Adrenal gland (tissue), 5 donors: ENCODE results near the gene HCRTR1.

Experiments
- CTCF ChIP-seq, 6 experiments: fragments of 450-650 bp in 4 of 6; fragments of 200-600 bp in 2 of 6; sonication (generic) in 1 of 6; IDR thresholded peaks; 1 replicate in 5 of 6; 2 replicates in 1 of 6; pipeline versions ENCODE4 v1.5.1 to v1.8.0; 2016 to 2021; ENCODE audit warnings: antibody characterized with exemption in 6 of 6, mild to moderate bottlenecking in 2 of 6, moderate library complexity in 1 of 6
- POLR2A ChIP-seq, 2 donors: fragments of 450-650 bp; IDR thresholded peaks; one replicate each; pipeline ENCODE4 v1.6.1; 2017; ENCODE audit warnings: antibody characterized with exemption in 2 of 2, mild to moderate bottlenecking in 2 of 2, moderate library complexity in 1 of 2
- donor health status: DM: no; HTN: no; CAD: no.

GRCh38 chr1:31620631-31621497 lies 3.4 kb downstream of the HCRTR1 start:
- TF ChIP-seq CTCF (IDR thresholded peaks at IDR 0.05) (no peak), POLR2A (IDR thresholded peaks at IDR 0.05) (no peak)
